Renal cortical epithelial cell (primary cell): ENCODE results near the gene FAM83C. TPM values are rescaled to one million over a fixed set of nuclear protein-coding genes. Genes with fewer than 3 reads are reported as not detected.
"Not testable (repeated sequence)": the region's sequence is repeated elsewhere in the genome, so short reads cannot be mapped to it uniquely, and the experiment has no call there.

Experiments used
- DNase-seq: peaks from one replicate; pipeline ENCODE4 v3.0.0-alpha.2; 2011; ENCODE audit warnings: low read depth
- total RNA-seq: library from RNA; depleted of rRNA; stranded (reverse); fragments of >200 nt; gene quantifications from 2 replicates; pipeline ENCODE4 v1.2.3, GENCODE V29; 2014

Gene FAM83C
- total RNA-seq, 1 donor from 2014 or later = not detected

- DNase-seq = peak; percentile 96
Measured at GRCh38 chr20:35318502-35319157, 26.4 kb upstream of the FAM83C start.

DNA sequence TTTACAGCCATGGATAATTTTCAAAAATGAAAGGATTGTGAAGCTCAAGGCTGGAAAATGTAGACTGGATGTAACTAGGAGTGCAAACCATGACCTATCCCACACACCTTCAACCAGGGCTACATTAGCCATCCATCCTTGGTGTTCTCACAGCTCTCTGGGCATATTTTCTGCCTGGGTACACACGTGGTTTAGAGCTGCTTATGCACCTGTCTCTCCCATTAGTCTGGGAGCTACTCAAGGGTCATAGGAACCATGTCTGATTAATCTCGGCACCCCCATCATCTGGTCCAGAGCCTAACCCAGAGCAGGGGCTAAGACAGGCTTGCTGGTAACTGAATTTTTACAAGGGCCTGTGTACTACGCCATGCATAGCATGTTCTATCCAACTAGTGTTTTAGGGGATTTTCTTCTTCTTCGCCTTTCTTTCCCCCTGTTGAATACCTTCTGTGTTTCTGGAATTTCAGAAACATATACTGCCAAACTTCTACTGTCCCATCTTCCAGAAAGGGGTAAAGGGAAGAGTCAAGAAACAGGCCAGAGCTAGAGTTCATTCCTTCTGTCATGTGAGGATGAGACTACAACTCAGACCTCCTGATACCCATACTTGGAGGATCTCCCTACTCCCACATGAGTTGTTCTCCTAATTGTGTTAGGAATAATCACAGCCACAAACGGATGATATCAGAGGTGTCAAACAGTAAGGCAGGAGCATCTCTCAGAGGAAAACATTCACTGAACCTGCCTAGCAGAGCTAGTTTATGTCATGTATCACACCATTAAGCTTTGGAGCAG is 25.4 kb upstream of the FAM83C start:
- peak; percentile 43 for DNase-seq

DNA sequence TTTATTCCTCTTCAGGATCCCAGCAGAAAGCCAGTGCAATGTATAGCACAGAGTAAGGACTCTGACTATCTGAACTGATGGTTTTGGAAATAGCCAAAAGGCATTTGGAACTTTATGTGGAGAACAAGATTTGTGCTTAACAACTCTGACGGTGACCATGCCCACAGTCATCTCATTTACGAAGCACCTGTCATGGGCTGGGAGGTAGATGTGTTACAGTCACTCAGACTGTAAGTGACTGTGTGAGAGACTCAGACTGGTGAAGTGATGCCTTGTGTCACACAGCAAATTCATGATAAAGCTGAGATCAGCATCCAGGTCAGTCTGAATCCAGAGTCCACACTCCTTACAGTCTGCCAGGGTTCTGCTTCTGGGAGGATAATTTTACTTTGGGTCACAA is 23.9 kb upstream of the FAM83C start:
- no peak for DNase-seq

DNA sequence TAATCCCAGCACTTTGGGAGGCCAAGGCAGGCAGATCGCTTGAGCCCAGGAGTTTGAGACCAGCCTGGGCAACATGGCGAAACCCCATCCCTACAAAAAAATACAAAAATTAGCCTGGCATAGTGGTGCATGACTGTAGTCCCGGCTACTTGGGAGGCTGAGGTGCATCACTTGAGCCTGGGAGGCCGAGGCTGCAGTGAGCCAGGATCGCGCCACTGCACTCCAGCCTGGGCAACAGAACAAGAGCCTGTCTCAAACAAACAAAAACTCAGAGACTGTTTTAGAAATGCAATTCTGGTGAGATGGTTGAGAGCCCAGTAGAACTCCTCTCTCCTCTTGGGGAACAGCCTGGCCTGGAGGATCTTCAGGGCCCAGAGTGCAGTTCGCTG is 23.4 kb upstream of the FAM83C start:
- not testable (repeated sequence) for DNase-seq

DNA sequence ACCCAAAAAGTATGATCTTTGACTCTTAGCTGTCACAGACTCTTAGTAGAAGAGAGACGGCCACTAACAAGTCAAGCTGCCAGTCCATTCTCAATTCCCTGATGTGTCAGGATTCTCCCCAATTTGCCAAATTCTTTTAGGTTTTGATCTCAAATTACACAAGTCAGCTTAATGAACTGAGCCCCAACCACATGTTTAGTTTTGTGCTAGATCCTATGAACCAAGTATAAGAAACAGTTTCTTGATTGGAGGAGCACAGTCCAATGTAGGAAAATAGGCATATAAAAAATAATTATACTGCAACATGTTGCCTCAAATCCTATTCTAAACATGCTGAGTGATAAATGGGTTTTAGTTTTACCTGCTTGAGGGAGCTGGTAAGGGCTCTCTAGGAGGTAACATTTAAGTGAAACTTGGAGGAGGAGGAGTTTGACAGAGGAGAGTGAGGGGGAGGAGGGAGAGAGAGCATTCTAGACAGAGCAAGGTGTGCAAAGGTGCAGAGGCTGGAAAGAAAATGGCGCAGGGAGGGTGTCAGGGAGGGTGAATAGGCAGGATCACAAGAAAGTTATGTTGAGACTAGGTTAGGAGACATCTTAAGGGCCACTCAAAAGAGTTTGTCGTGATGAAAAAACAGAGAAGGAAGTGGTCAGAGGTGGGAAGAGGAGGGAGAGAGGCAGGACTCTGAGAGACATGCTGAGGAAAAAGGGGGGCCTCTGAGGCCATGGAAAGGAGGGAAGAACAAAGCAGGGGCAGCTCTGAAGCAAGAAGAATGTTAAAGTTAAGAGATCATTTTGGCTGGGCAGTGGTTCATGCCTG is 22.8 kb upstream of the FAM83C start:
- no peak for DNase-seq

DNA sequence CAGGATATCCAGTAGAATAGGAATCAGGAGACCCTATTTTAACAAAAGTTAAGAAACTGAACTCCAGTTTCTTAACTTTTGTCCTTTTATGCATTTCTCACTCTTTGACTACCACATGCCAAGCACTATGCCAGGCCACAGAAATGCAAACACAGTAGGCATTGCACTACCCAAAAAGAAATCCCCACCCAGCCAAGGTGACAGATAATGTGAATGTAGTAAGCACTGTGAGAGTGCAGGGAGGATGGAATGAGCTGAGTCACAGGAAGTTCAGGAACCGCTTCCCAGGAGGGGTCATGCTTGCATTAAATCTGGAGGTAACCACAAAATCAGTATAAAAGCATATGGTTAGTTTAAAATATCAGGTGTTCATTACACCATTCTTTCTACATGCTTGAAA is 20.1 kb upstream of the FAM83C start:
- DNase-seq = peak; percentile 93

- no peak for DNase-seq
Measured at GRCh38 chr20:35311822-35312221, 19.6 kb upstream of the FAM83C start.

- peak; percentile 90 for DNase-seq
Measured at GRCh38 chr20:35311409-35311808, 19.2 kb upstream of the FAM83C start.

- peak; percentile 95 for DNase-seq
Measured at GRCh38 chr20:35307666-35308653, 15.7 kb upstream of the FAM83C start.

DNA sequence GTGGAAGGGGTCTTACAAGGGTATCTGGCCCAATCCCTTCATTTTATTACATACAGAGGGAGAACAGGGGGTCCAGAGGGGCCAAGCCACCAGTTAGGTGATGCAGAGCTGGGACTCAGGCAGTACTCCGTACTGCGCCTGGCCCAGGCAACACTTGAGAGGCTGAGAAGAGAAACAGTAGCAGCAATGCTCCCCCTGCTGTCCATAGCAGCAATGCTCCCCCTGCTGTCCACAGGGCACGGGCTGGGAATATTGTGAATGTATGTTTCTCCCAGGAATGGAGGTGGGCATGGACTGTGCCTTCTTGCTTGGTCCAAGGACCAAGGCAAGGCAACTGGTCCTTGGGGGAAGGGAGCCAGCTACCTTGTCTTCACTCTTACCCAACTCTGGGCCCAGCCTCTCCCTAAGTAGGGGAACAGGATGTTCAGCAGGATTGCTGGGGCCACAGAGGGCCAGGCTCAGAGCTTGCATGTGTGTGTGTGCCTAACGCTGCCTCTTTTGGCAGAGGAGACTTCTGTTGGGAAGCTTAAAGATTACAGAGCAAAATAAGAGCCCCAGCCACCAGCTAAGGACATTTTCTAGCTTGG is 14.8 kb upstream of the FAM83C start:
- DNase-seq = peak; percentile 73

- DNase-seq = peak; percentile 99
Measured at GRCh38 chr20:35305682-35306556, 13.7 kb upstream of the FAM83C start.

DNA sequence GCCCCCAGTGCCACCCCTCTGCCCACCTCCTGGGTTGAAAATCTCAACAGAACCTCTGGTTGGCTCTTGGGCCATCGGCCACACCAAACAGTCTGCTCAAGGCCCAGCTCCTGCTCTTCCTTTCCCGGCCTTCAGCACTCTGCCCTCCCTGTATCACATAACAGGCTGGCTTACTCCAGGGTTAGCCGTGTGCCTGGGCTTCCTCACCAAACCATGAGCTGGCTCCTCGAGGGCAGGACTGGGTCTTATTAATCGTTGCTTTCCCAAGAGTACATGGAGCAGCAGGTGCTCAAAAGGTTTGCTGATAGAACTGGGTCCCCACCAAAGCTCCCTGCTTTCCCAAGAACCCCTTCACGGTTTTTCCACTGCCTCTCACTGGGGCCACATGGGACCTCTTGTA is 12.7 kb upstream of the FAM83C start:
- no peak for DNase-seq

DNA sequence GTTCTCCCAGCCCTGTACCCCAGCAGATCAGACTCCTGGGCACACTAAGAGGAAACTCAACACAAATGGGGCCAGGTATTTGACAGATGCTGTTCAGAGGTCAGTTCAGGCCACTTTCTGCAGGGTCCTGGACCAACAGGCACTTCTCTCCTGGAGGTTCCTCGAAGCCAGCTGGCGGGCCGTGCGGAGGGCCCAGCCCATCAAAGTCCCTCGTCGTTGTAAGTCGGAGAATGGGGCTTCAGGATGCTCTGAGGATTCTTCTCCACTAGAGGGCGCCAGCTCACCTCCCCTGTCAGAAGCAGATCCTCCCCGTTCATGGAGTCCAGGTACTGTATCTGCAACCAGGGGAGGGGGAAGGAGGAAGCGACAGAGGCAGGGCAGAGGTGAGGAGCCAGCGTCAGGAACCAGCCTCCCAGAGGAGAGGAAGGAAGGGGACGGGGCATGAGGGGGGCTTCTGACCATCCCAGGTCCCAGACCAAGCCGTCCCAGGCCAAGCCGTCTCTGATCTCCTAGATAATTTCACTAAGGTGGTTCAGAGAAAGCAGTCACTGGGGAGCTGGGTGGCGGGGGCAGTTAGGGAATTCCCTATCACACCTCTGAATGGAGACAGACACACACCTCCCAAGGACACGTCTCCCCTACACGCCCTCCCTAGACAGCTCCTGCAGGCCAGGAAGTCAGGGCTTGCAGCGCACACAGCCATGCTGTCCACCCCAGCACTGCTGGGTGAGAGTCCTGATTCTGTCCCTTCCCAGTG is 11.7 kb upstream of the FAM83C start:
- DNase-seq = peak; percentile 84

DNA sequence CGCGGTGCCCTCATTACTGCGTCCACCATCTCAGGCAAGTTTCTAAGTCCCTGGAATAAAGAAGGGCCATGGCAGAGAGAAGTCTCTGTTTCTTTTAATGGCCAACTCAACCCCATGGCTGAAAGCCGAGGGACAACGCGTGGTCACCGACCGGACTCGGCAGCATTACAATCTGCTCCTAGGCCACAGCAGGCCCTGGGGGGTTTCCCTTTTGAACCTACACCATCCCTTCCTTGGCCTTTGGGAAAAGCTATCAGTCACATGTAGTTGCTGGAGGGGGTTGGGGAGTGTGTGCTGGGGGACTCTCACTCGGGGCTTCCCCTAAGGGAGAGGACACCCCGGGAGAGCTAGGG is 11.1 kb upstream of the FAM83C start:
- DNase-seq = no peak

- DNase-seq = no peak
Measured at GRCh38 chr20:35302421-35303335, 10.5 kb upstream of the FAM83C start.

DNA sequence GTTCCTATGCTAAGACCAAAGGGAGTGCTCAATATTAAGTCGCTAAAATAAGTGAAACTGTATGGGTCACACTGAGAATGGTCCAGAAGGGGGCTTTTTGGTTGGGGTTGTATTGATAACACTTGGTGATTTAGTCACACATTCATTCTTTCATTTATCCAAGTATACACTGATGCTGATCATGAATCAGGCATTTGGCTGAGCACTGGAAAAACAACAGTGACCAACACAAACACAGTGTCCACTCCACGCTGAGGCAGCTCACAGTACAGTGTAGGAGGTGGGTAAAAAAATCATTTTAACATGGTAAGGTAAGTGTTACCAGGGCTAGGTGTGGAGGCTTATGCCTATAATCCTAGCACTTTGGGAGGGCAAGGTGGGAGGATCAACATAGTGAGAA is 9.2 kb upstream of the FAM83C start:
- DNase-seq = no peak

- DNase-seq = no peak
Measured at GRCh38 chr20:35300469-35301262, 8.4 kb upstream of the FAM83C start.
